DOHH2 (cell line): ENCODE results near the gene FLCN.
"Not testable (repeated sequence)": the region's sequence is repeated elsewhere in the genome, so short reads cannot be mapped to it uniquely, and the experiment has no call there.

ENCODE experiments used
- H3F3A ChIP-seq: fragments of 200-600 bp; sonication (generic), shearing (Covaris generic); 2 replicates; pipeline ENCODE4 v1.6.0; 2016; ENCODE audit warnings: antibody characterized with exemption, mild to moderate bottlenecking; ENCODE audit not compliant: control insufficient read depth, insufficient read depth
- H3K27ac ChIP-seq: fragments of 200-600 bp; sonication (generic); 2 replicates; pipeline ENCODE4 v1.5.1; 2014; ENCODE audit warnings: low read depth, mild to moderate bottlenecking, low read length, moderate library complexity
- H3K27me3 ChIP-seq: fragments of 200-600 bp; sonication (generic); 2 replicates; pipeline ENCODE4 v1.6.1; 2014; ENCODE audit warnings: mild to moderate bottlenecking, low read length, mixed read lengths; ENCODE audit not compliant: control insufficient read depth
- H3K36me3 ChIP-seq: fragments of 200-600 bp; sonication (generic); 2 replicates; pipeline ENCODE4 v1.6.1; 2014; ENCODE audit warnings: mild to moderate bottlenecking, low read length, moderate library complexity, mixed read lengths; ENCODE audit not compliant: control insufficient read depth
- H3K4me1 ChIP-seq: fragments of 200-600 bp; sonication (generic); 2 replicates; pipeline ENCODE4 v1.6.1; 2014; ENCODE audit warnings: mild to moderate bottlenecking, low read length, mixed read lengths; ENCODE audit not compliant: control insufficient read depth
- H3K4me2 ChIP-seq: fragments of 200-600 bp; sonication (generic); 2 replicates; pipeline ENCODE4 v1.6.0; 2014; ENCODE audit warnings: mild to moderate bottlenecking, low read length, moderate library complexity
- H3K4me3 ChIP-seq: fragments of 200-600 bp; sonication (generic); 2 replicates; pipeline ENCODE4 v1.5.1; 2014; ENCODE audit warnings: mild to moderate bottlenecking, low read length, mixed read lengths
- H3K79me2 ChIP-seq: fragments of 200-600 bp; sonication (generic); 2 replicates; pipeline ENCODE4 v1.6.1; 2014; ENCODE audit warnings: mild to moderate bottlenecking, low read length, mixed read lengths; ENCODE audit not compliant: control insufficient read depth
- H3K9me2 ChIP-seq: fragments of 200-600 bp; sonication (generic); replicated peaks from 2 replicates; pipeline ENCODE4 v1.6.1; 2014; ENCODE audit warnings: mild to moderate bottlenecking, low read length, mixed read lengths; ENCODE audit not compliant: control insufficient read depth
- H3K9me3 ChIP-seq: fragments of 200-600 bp; sonication (generic); 2 replicates; pipeline ENCODE4 v1.6.1; 2014; ENCODE audit warnings: antibody characterized with exemption, low read length, mixed read lengths; ENCODE audit not compliant: control insufficient read depth, insufficient read depth
- H4K20me1 ChIP-seq: fragments of 200-600 bp; sonication (generic); 2 replicates; pipeline ENCODE4 v1.6.0; 2014; ENCODE audit warnings: low read depth, mild to moderate bottlenecking, antibody characterized with exemption, low read length, moderate library complexity; ENCODE audit not compliant: control insufficient read depth, insufficient read depth
- EZH2phosphoT487 ChIP-seq: fragments of 200-600 bp; sonication (generic); IDR thresholded peaks from 2 replicates; pipeline ENCODE4 v1.6.1; 2017; ENCODE audit warnings: borderline replicate concordance, mild to moderate bottlenecking, antibody characterized with exemption, low read length, moderate library complexity, mixed read lengths
- TF ChIP-seq, protein P1 (sequence below): fragments of 200-600 bp; sonication (generic); IDR thresholded peaks from one replicate; pipeline ENCODE4 v1.5.1; 2014; ENCODE audit warnings: antibody characterized with exemption, mild to moderate bottlenecking, low read depth, low read length; ENCODE audit not compliant: poor library complexity, severe bottlenecking

Gene FLCN

DNA sequence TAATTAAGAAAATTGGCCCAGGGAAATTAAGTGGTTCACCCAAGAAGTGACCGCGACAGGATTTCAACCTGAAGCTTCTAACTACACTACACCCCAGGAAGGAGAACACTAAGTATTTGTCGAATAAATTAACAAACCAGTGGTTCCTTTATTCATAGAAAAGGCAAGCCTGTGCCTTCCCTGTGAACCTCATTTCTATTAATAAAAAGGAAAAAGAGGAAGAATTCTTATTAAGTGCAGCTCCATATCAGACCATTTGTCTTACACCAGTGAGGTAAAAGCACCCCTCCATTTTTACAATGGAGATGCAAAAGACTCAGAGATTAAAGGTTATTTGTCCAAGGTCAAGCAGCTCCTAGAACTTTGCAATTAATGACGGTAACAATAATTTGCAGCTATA lies 42.3 kb upstream of the FLCN start:
- H3K27ac ChIP-seq, result no peak overlapping the region
- peak overlapping the region; percentile 89 for H3K4me2 ChIP-seq
- H3F3A ChIP-seq, result no peaks in the 10 kb centered on the region; the same call in 1 of the 2 replicates
- H3K9me2 ChIP-seq, result no peaks in the 10 kb centered on the region
- peaks cover 47% of the 10 kb centered on the region for H3K36me3 ChIP-seq
- no peak for TF ChIP-seq EZH2phosphoT487
- TF ChIP-seq, protein P1, sequence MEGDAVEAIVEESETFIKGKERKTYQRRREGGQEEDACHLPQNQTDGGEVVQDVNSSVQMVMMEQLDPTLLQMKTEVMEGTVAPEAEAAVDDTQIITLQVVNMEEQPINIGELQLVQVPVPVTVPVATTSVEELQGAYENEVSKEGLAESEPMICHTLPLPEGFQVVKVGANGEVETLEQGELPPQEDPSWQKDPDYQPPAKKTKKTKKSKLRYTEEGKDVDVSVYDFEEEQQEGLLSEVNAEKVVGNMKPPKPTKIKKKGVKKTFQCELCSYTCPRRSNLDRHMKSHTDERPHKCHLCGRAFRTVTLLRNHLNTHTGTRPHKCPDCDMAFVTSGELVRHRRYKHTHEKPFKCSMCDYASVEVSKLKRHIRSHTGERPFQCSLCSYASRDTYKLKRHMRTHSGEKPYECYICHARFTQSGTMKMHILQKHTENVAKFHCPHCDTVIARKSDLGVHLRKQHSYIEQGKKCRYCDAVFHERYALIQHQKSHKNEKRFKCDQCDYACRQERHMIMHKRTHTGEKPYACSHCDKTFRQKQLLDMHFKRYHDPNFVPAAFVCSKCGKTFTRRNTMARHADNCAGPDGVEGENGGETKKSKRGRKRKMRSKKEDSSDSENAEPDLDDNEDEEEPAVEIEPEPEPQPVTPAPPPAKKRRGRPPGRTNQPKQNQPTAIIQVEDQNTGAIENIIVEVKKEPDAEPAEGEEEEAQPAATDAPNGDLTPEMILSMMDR, result no peak
- peak overlapping the region; percentile 92 for H3K4me3 ChIP-seq
- H4K20me1 ChIP-seq, result peaks cover 20% of the 10 kb centered on the region
- H3K27me3 ChIP-seq, result no peaks in the 10 kb centered on the region
- H3K79me2 ChIP-seq, result peaks cover 70% of the 10 kb centered on the region
- H3K9me3 ChIP-seq, result no peaks in the 10 kb centered on the region
- H3K4me1 ChIP-seq, result peaks cover 43% of the 10 kb centered on the region

DNA sequence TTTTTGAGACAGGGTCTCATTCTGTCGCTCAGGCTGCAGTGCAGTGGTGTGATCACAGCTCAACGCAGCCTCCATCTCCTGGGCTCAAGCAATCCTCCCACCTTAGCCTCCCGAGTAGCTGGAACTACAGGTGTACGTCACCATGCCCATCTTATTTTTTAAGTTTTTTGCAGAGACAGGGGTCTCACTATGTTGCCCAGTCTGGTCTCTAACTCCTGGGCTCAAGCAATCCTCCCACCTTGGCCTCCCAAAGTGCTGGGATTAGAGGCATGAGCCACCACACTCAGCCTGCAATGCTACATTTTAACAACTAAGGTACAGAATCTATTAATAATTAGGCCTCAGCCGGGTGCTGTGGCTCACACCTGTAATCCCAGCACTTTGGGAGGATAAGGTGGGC lies 40.5 kb upstream of the FLCN start:
- H3K9me2 ChIP-seq, H3K4me3 ChIP-seq, H3F3A ChIP-seq, H3K27me3 ChIP-seq, H3K27ac ChIP-seq, H3K9me3 ChIP-seq, H3K4me2 ChIP-seq: not testable (repeated sequence)
- Histone ChIP-seq H3K36me3 (peaks cover 64% of the 10 kb centered on the region), H3K79me2 (peaks cover 89% of the 10 kb centered on the region), H4K20me1 (peaks cover 20% of the 10 kb centered on the region), H3K4me1 (peaks cover 30% of the 10 kb centered on the region)

DNA sequence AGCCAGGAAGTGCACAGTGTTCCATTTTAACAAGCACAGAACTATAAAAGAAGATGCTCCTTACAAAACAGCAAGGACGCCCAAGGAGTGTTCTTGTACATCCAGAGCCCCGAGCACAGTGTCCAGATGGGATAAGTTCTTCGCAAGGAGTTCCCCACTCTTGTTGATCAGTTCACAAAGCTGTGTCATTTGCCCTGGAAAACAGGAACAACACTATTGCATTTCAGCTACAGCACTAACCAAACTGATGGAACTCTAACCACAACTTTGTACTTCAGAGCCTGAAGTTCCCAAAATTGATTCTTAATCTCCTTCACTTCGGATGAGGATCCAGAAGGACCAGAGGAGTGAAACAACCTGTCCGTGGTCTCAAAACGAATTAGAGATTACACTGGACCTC lies 39.0 kb upstream of the FLCN start:
- Histone ChIP-seq H3K27ac (no peak overlapping the region), H4K20me1 (peaks cover 20% of the 10 kb centered on the region), H3K4me2 (no peak overlapping the region), H3K9me3 (no peaks in the 10 kb centered on the region), H3K4me1 (peaks cover 19% of the 10 kb centered on the region), H3K4me3 (no peak overlapping the region), H3F3A (no peaks in the 10 kb centered on the region; the same call in 1 of the 2 replicates), H3K27me3 (no peaks in the 10 kb centered on the region), H3K9me2 (no peaks in the 10 kb centered on the region), H3K36me3 (peaks cover 71% of the 10 kb centered on the region), H3K79me2 (peaks cover 96% of the 10 kb centered on the region)
- no peak for TF ChIP-seq EZH2phosphoT487
- TF ChIP-seq, protein P1, result no peak

DNA sequence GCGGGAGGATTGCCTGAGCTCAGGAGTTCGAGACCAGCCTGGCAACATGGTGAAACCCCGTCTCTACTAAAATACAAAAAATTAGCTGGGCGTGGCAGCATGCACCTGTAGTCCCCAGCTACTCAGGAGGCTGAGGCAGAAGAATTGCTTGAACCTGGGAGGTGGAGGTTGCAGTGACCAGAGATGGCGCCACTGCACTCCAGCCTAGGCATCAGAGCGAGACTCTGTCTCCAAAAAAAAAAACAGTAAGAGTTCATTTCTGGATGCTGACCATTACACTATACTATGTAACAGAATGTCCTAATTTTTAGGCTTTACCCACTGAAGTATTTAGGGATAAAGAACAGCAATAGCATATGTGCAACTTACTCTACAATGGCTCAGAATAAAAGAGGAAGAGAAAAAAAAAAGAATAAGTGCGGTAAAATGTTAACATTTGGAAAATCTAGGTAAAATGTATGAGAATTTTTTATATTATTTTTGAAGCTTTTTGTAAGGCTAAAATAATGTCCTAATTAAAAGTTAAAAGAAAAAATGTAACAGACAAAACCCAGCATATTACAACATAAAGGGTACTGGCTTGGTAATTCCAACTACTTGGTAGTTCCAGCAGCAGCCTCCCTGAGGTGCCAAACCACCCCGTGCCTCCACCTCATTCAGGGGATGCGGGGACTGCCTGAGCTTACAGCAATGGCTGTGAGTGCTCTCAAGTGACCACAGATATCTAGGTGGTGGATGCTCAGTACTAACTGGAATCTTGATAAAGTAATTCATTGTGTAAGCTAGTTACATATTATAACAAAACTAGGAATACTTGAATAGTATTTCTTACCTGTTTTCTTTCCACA lies 33.2 kb upstream of the FLCN start:
- no peaks in the 10 kb centered on the region for H3K27me3 ChIP-seq
- no peaks in the 10 kb centered on the region for H3K9me2 ChIP-seq
- H3K4me3 ChIP-seq, result no peak overlapping the region
- TF ChIP-seq, protein P1, result peak; percentile 71
- TF ChIP-seq EZH2phosphoT487, result no peak
- no peaks in the 10 kb centered on the region for H3K9me3 ChIP-seq
- no peak overlapping the region for H3K27ac ChIP-seq
- H3F3A ChIP-seq, result peaks cover 7% of the 10 kb centered on the region; the same call in 1 of the 2 replicates
- no peaks in the 10 kb centered on the region for H3K4me1 ChIP-seq
- H3K4me2 ChIP-seq, result no peak overlapping the region
- H4K20me1 ChIP-seq, result no peaks in the 10 kb centered on the region
- H3K79me2 ChIP-seq, result peaks cover 42% of the 10 kb centered on the region
- peaks cover 79% of the 10 kb centered on the region for H3K36me3 ChIP-seq
